ENCODE results near the gene INSIG2. TPM values are rescaled to one million over a fixed set of nuclear protein-coding genes. Genes with fewer than 3 reads are reported as not detected.

The INSIG2 gene
- total and polyA plus RNA-seq, 2 of the 4 experiments (the other 2 are of a cell fraction), result 9.1 to 11.7 TPM

GRCh38 chr2:118095610-118096009 lies 7.3 kb downstream of the INSIG2 start:
- H3K36me3 ChIP-seq (ENCODE audit: control insufficient read depth, insufficient read depth, low read length), result 0 out of 2 replicates have a peak, but pooled peaks cover 4% of the 10 kb centered on the region
- no peak for TF ChIP-seq RCOR1 (IDR thresholded peaks at IDR 0.05; ENCODE audit: insufficient replicate concordance, low read length)
- no peak for TF ChIP-seq MAFK (IDR thresholded peaks at IDR 0.05; ENCODE audit: low read depth, low read length)
- TF ChIP-seq BHLHE40 (IDR thresholded peaks at IDR 0.05; ENCODE audit: low read depth, low read length), result no peak
- TF ChIP-seq NFE2L2 (IDR thresholded peaks at IDR 0.05; ENCODE audit: low read depth, low read length), result no peak
- no peak for TF ChIP-seq RFX5 (IDR thresholded peaks at IDR 0.05; ENCODE audit: low read depth, low read length)
- no peak for TF ChIP-seq USF2 (IDR thresholded peaks at IDR 0.05; ENCODE audit: low read depth, low read length)
- TF ChIP-seq FOS (IDR thresholded peaks at IDR 0.05; ENCODE audit: low read depth, low read length), result no peak
- no peak for TF ChIP-seq POLR2A (IDR thresholded peaks at IDR 0.05; ENCODE audit: low read depth, low read length)
- TF ChIP-seq CTCF (conservative IDR thresholded peaks at IDR 0.05; ENCODE audit: low read depth, low read length), result no peak
- TF ChIP-seq MAZ (IDR thresholded peaks at IDR 0.05; ENCODE audit: borderline replicate concordance, low read depth, low read length), result no peak
- no peak for TF ChIP-seq CEBPB (IDR thresholded peaks at IDR 0.05; ENCODE audit: low read depth, low read length)
- no peak for TF ChIP-seq ELK1 (IDR thresholded peaks at IDR 0.05; ENCODE audit: borderline replicate concordance, low read depth, low read length)
- no peak for TF ChIP-seq SMC3 (IDR thresholded peaks at IDR 0.05; ENCODE audit: low read depth, low read length)
- TF ChIP-seq RAD21 (IDR thresholded peaks at IDR 0.05; ENCODE audit: low read length), result no peak
- no peak for TF ChIP-seq CHD1 (IDR thresholded peaks at IDR 0.05; ENCODE audit: low read depth, low read length)
- TF ChIP-seq MXI1 (IDR thresholded peaks at IDR 0.05; ENCODE audit: borderline replicate concordance, low read depth, low read length), result no peak
- no peak for ATAC-seq (ENCODE audit: low read depth)
- H4K91ac ChIP-seq (ENCODE audit: insufficient read depth, low read depth, low read length), result no peak overlapping the region
- ChIA-PET POLR2A (ENCODE audit: unreplicated experiment) (no interaction called here), CTCF (interaction anchor here (0.9 kb wide), 1 partner anchor 10 kb away, joined by 3 read pairs; no protein-coding TSS in a partner anchor)
- peaks cover 11 to 25% of the 10 kb centered on the region in 2 experiments; a peak in 3 of 4 replicates for H3K79me1 ChIP-seq (ENCODE audit: low read depth in 1 of 2, low read length in 2 of 2)
- intact Hi-C loops (cut with micrococcal nuclease) (no loop called here), in situ Hi-C loops (cut with MboI; ENCODE audit: low sequenced_read_pairs) (no loop called here), dilution Hi-C loops (cut with HindIII; ENCODE audit: low sequenced_read_pairs, unreplicated experiment) (no loop called here)
- no peak overlapping the region for H3K4me2 ChIP-seq (ENCODE audit: low read depth, low read length)
- H2BK5ac ChIP-seq (ENCODE audit: low read depth, low read length, poor library complexity, severe bottlenecking), result no peak overlapping the region
- H3K9me1 ChIP-seq (ENCODE audit: insufficient read depth, low read length), result 0 out of 2 replicates have a peak, but pooled peaks cover 4% of the 10 kb centered on the region
- no peaks in the 10 kb centered on the region for H3K27me3 ChIP-seq (ENCODE audit: control insufficient read depth, insufficient read depth, low read length)
- no peak overlapping the region for H3K56ac ChIP-seq (ENCODE audit: extremely low read depth, insufficient read depth, low read length)
- no peak for DNase-seq
- WGBS, 2 experiments (ENCODE audit: extremely low coverage in 2 of 2, insufficient read length in 1 of 2), result no CpG with 5 or more reads among the region's 5 CpGs
- H3K4me1 ChIP-seq (ENCODE audit: control insufficient read depth, insufficient read depth, low read length), result peaks cover under 1% of the 10 kb centered on the region; the same call in 1 of the 2 replicates
- no peak overlapping the region for H4K5ac ChIP-seq (ENCODE audit: low read depth, low read length)
- H2BK120ac ChIP-seq (ENCODE audit: low read depth, low read length), result no peak overlapping the region
- H2AFZ ChIP-seq (replicated peaks; ENCODE audit: low read length, poor library complexity), result no peak overlapping the region
- H3K23ac ChIP-seq (ENCODE audit: low read depth, low read length), result no peak overlapping the region
- H4K20me1 ChIP-seq (ENCODE audit: insufficient read depth, low read length), result peaks cover 18% of the 10 kb centered on the region; the same call in 1 of the 2 replicates
- no peaks in the 10 kb centered on the region for H3K9me3 ChIP-seq (ENCODE audit: control insufficient read depth, insufficient read depth, low read length)
- no peak overlapping the region for H2BK20ac ChIP-seq (ENCODE audit: low read depth, low read length)
- H2AK9ac ChIP-seq (replicated peaks; ENCODE audit: low read depth, low read length, poor library complexity), result no peak overlapping the region
- H3K18ac ChIP-seq (ENCODE audit: low read depth, low read length), result no peak overlapping the region
- H2AK5ac ChIP-seq (ENCODE audit: low read depth, low read length), result no peak overlapping the region
- H3K27ac ChIP-seq (ENCODE audit: insufficient read depth, low read length), result no peak overlapping the region
- H2BK15ac ChIP-seq (ENCODE audit: low read depth, low read length), result no peak overlapping the region
- H3K9ac ChIP-seq (ENCODE audit: low read depth, low read length), result no peak overlapping the region
- no TSS peak for BruUV-seq (replicated peaks)
- no peak overlapping the region for H4K8ac ChIP-seq (ENCODE audit: low read depth in 2 of 2, low read length in 2 of 2)
- H3K14ac ChIP-seq (replicated peaks; ENCODE audit: low read depth, low read length), result no peak overlapping the region
- no peak overlapping the region for H3K4me3 ChIP-seq (ENCODE audit: insufficient read depth, low read depth, low read length)
- no peak overlapping the region for H3K4ac ChIP-seq (ENCODE audit: low read depth, low read length)
